Measurements from ENCODE around the gene ADK. TPM values are rescaled to one million over a fixed set of nuclear protein-coding genes. Genes with fewer than 3 reads are reported as not detected.
"Not testable (repeated sequence)": the region's sequence is repeated elsewhere in the genome, so short reads cannot be mapped to it uniquely, and the experiment has no call there.

ADK gene
- total RNA-seq, 2 experiments from 2014 or later = 26.4 to 31.1 TPM

- POLR2A ChIA-PET = interaction anchor here (0.6 kb wide), 1 partner anchor 14 kb away, joined by 4 read pairs; no protein-coding TSS in a partner anchor
- no peak for DNase-seq (ENCODE audit: low spot score)
- Histone ChIP-seq H3K9me3 (ENCODE audit: low read length) (no peaks in the 10 kb centered on the region), H3K4me1 (ENCODE audit: insufficient read depth, low read length, poor library complexity, severe bottlenecking) (no peaks in the 10 kb centered on the region), H3K4me3 (ENCODE audit: low read depth, low read length, poor library complexity, severe bottlenecking) (no peak overlapping the region), H4K20me1 (ENCODE audit: insufficient read depth, low read length) (no peaks in the 10 kb centered on the region), H3K36me3 (ENCODE audit: insufficient read depth, low read length) (peaks cover 86% of the 10 kb centered on the region), H3K79me2 (ENCODE audit: insufficient read depth, low read depth, low read length) (peaks cover 4% of the 10 kb centered on the region; the same call in 1 of the 2 replicates), H2AFZ (ENCODE audit: low read length) (no peak overlapping the region), H3K27ac (ENCODE audit: low read depth, low read length, poor library complexity, severe bottlenecking) (no peak overlapping the region), H3K9me2 (ENCODE audit: insufficient read depth, low read length) (no peaks in the 10 kb centered on the region), H3K4me2 (ENCODE audit: low read length) (no peak overlapping the region)
- intact Hi-C loops (cut with micrococcal nuclease; ENCODE audit: unreplicated experiment) = no loop called here
- BruUV-seq (replicated peaks) = no TSS peak
- CTCF ChIA-PET (ENCODE audit: unreplicated experiment) = no interaction called here
- TF ChIP-seq EZH2phosphoT487 (IDR thresholded peaks at IDR 0.05; ENCODE audit: borderline replicate concordance, low read depth, low read length) (no peak), CTCF (conservative IDR thresholded peaks at IDR 0.05; ENCODE audit: low read length) (no peak)
These were observed 15.6 kb upstream of the ADK start for GRCh38 chr10:74135452-74135851.

- Histone ChIP-seq H3K4me2 (ENCODE audit: low read length) (no peak overlapping the region), H3K4me1 (ENCODE audit: insufficient read depth, low read length, poor library complexity, severe bottlenecking) (no peaks in the 10 kb centered on the region), H3K4me3 (ENCODE audit: low read depth, low read length, poor library complexity, severe bottlenecking) (no peak overlapping the region), H2AFZ (ENCODE audit: low read length) (no peak overlapping the region), H3K27ac (ENCODE audit: low read depth, low read length, poor library complexity, severe bottlenecking) (no peak overlapping the region), H3K36me3 (ENCODE audit: insufficient read depth, low read length) (peaks cover 73% of the 10 kb centered on the region), H3K9me2 (ENCODE audit: insufficient read depth, low read length) (no peaks in the 10 kb centered on the region), H3K79me2 (ENCODE audit: insufficient read depth, low read depth, low read length) (peaks cover 12% of the 10 kb centered on the region; the same call in 1 of the 2 replicates), H3K9me3 (ENCODE audit: low read length) (no peaks in the 10 kb centered on the region), H4K20me1 (ENCODE audit: insufficient read depth, low read length) (no peaks in the 10 kb centered on the region)
- DNase-seq (ENCODE audit: low spot score) = no peak
- TF ChIP-seq CTCF (conservative IDR thresholded peaks at IDR 0.05; ENCODE audit: low read length) = no peak
- TF ChIP-seq EZH2phosphoT487 (IDR thresholded peaks at IDR 0.05; ENCODE audit: borderline replicate concordance, low read depth, low read length) = no peak
- intact Hi-C loops (cut with micrococcal nuclease; ENCODE audit: unreplicated experiment) = no loop called here
- ChIA-PET POLR2A (interaction anchor here (0.9 to 1.2 kb wide), 3 partner anchors 12 to 235 kb away, joined by 4 to 5 read pairs (median 5); no protein-coding TSS in a partner anchor), CTCF (ENCODE audit: unreplicated experiment) (no interaction called here)
- no TSS peak for BruUV-seq (replicated peaks)
These were observed 13.0 kb upstream of the ADK start for GRCh38 chr10:74137992-74138391.

GRCh38 chr10:74138596-74138995 lies 12.4 kb upstream of the ADK start:
- H3K4me2 ChIP-seq (ENCODE audit: low read length); CTCF ChIA-PET (ENCODE audit: unreplicated experiment); H3K27ac ChIP-seq (ENCODE audit: low read depth, low read length, poor library complexity, severe bottlenecking); H3K4me3 ChIP-seq (ENCODE audit: low read depth, low read length, poor library complexity, severe bottlenecking); DNase-seq (ENCODE audit: low spot score); H3K9me2 ChIP-seq (ENCODE audit: insufficient read depth, low read length); H3K4me1 ChIP-seq (ENCODE audit: insufficient read depth, low read length, poor library complexity, severe bottlenecking); H4K20me1 ChIP-seq (ENCODE audit: insufficient read depth, low read length); H2AFZ ChIP-seq (ENCODE audit: low read length); H3K9me3 ChIP-seq (ENCODE audit: low read length); intact Hi-C loops (cut with micrococcal nuclease; ENCODE audit: unreplicated experiment); BruUV-seq (replicated peaks): not testable (repeated sequence)
- POLR2A ChIA-PET = interaction anchor here (0.7 to 1.2 kb wide), 8 partner anchors 8 to 238 kb away, joined by 3 to 10 read pairs (median 4); partner anchors contain the start of gene AP3M1
- peaks cover 16% of the 10 kb centered on the region; the same call in 1 of the 2 replicates for H3K79me2 ChIP-seq (ENCODE audit: insufficient read depth, low read depth, low read length)
- peaks cover 68% of the 10 kb centered on the region for H3K36me3 ChIP-seq (ENCODE audit: insufficient read depth, low read length)

All from OCI-LY7 (cell line).